Gastrocnemius medialis (tissue), 4 donors: Measurements from ENCODE around the gene PALLD.

Source experiments
- POLR2A ChIP-seq, 2 donors: fragments of 450-650 bp; IDR thresholded peaks; one replicate each; pipeline ENCODE4 v1.6.1; 2017; ENCODE audit warnings: antibody characterized with exemption in 2 of 2, mild to moderate bottlenecking in 2 of 2, moderate library complexity in 2 of 2
- TF ChIP-seq, protein P1 (sequence below), 5 experiments: fragments of 450-650 bp in 3 of 5; fragments of 200-600 bp in 2 of 5; sonication (generic) in 2 of 5; IDR thresholded peaks in 4 of 5; conservative IDR thresholded peaks in 1 of 5; 1 replicate in 4 of 5; 2 replicates in 1 of 5; pipeline ENCODE4 v1.5.1; 2016 to 2019; ENCODE audit warnings: antibody characterized with exemption in 5 of 5, mild to moderate bottlenecking in 3 of 5, moderate library complexity in 3 of 5

- TF ChIP-seq, protein P1, sequence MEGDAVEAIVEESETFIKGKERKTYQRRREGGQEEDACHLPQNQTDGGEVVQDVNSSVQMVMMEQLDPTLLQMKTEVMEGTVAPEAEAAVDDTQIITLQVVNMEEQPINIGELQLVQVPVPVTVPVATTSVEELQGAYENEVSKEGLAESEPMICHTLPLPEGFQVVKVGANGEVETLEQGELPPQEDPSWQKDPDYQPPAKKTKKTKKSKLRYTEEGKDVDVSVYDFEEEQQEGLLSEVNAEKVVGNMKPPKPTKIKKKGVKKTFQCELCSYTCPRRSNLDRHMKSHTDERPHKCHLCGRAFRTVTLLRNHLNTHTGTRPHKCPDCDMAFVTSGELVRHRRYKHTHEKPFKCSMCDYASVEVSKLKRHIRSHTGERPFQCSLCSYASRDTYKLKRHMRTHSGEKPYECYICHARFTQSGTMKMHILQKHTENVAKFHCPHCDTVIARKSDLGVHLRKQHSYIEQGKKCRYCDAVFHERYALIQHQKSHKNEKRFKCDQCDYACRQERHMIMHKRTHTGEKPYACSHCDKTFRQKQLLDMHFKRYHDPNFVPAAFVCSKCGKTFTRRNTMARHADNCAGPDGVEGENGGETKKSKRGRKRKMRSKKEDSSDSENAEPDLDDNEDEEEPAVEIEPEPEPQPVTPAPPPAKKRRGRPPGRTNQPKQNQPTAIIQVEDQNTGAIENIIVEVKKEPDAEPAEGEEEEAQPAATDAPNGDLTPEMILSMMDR (IDR thresholded peaks at IDR 0.05 in 4 of 5, conservative IDR thresholded peaks at IDR 0.05 in 1 of 5), result no peak
- TF ChIP-seq POLR2A (IDR thresholded peaks at IDR 0.05), result no peak
Measured at GRCh38 chr4:168800926-168801325, 304.1 kb downstream of the PALLD start.
